Common myeloid progenitor, CD34-positive (primary cell): ENCODE data around the gene ATP2B2.

Experiments
- CTCF ChIA-PET: fragments of 350-600 bp; sonication (Branson Sonifier 250); formaldehyde crosslinking; loops from one replicate; lab custom pipeline; 2021; ENCODE audit warnings: antibody characterized with exemption; lab: Charles Lee
- POLR2A ChIA-PET: fragments of 350-600 bp; sonication (Branson Sonifier 250); formaldehyde crosslinking; loops from one replicate; lab custom pipeline; 2021; ENCODE audit warnings: antibody characterized with exemption; lab: Charles Lee
- DNase-seq, 3 donors: peaks; one replicate each; pipeline versions ENCODE4 v3.0.0 to v3.0.0-alpha.2; 2013
- H3K27ac ChIP-seq, 2 experiments: 1 replicate in 1 of 2; 2 replicates in 1 of 2; pipeline ENCODE4 v1.7.0; 2013; ENCODE audit warnings: inconsistent platforms in 2 of 2, low read length in 2 of 2, mild to moderate bottlenecking in 2 of 2, low read depth in 1 of 2, moderate library complexity in 1 of 2; ENCODE audit not compliant: severe bottlenecking in 2 of 2, insufficient read depth in 1 of 2, poor library complexity in 1 of 2
- H3K27me3 ChIP-seq, 5 experiments: replicated peaks in 2 of 5; 1 replicate in 3 of 5; 2 replicates in 2 of 5; pipeline versions ENCODE4 v1.6.1 to v1.7.0; 2013; ENCODE audit warnings: low read length in 4 of 5, mild to moderate bottlenecking in 2 of 5, moderate library complexity in 2 of 5, inconsistent platforms in 1 of 5; ENCODE audit not compliant: insufficient read depth in 5 of 5, control insufficient read depth in 4 of 5
- H3K36me3 ChIP-seq, 4 experiments: 1 replicate in 2 of 4; 2 replicates in 2 of 4; pipeline versions ENCODE4 v1.6.1 to v1.7.0; 2013; ENCODE audit warnings: low read length in 3 of 4, control low read depth in 1 of 4, mild to moderate bottlenecking in 1 of 4; ENCODE audit not compliant: control insufficient read depth in 4 of 4, insufficient read depth in 4 of 4
- H3K4me1 ChIP-seq, 4 experiments: 1 replicate in 3 of 4; 2 replicates in 1 of 4; pipeline versions ENCODE4 v1.6.1 to v1.7.1; 2013; ENCODE audit warnings: low read length in 3 of 4, mild to moderate bottlenecking in 3 of 4, control low read depth in 1 of 4, inconsistent platforms in 1 of 4, moderate library complexity in 1 of 4; ENCODE audit not compliant: control insufficient read depth in 4 of 4, insufficient read depth in 4 of 4; ENCODE audit errors: control extremely low read depth in 1 of 4
- H3K4me3 ChIP-seq, 7 experiments: 1 replicate in 4 of 7; 2 replicates in 3 of 7; pipeline versions ENCODE4 v1.5.1 to v1.7.0; 2013; ENCODE audit warnings: mild to moderate bottlenecking in 7 of 7, low read length in 6 of 7, moderate library complexity in 6 of 7, inconsistent platforms in 2 of 7, low read depth in 2 of 7, control low read depth in 1 of 7; ENCODE audit not compliant: insufficient read depth in 4 of 7, control insufficient read depth in 1 of 7; ENCODE audit errors: extremely low read depth in 1 of 7
- H3K9me3 ChIP-seq, 5 experiments: 1 replicate in 4 of 5; 2 replicates in 1 of 5; pipeline versions ENCODE4 v1.6.1 to v1.7.1; 2013; ENCODE audit warnings: low read length in 4 of 5, mild to moderate bottlenecking in 2 of 5, inconsistent platforms in 1 of 5, low read depth in 1 of 5, moderate library complexity in 1 of 5; ENCODE audit not compliant: control insufficient read depth in 4 of 5, insufficient read depth in 2 of 5; ENCODE audit errors: control extremely low read depth in 1 of 5
- WGBS: methylation state at CpG from one replicate; pipeline ENCODE4 v1.1.5; 2013; ENCODE audit not compliant: insufficient coverage; 5-methylcytosine and 5-hydroxymethylcytosine counted together

Gene ATP2B2

GRCh38 chr3:10375296-10376053 is 129.9 kb downstream of the ATP2B2 start:
- Histone ChIP-seq H3K36me3 (no peaks in the 10 kb centered on the region), H3K27me3 (no peaks in the 10 kb centered on the region), H3K4me1 (peaks cover 0 to 6% (median 3%) of the 10 kb centered on the region in 4 experiments), H3K27ac (no peak overlapping the region), H3K4me3 (no peak overlapping the region), H3K9me3 (no peaks in the 10 kb centered on the region)
- DNase-seq = no peak
- WGBS = 96% methylated on average over 13 of the region's 23 CpGs
- CTCF ChIA-PET = interaction anchor here (0.6 kb wide), 1 partner anchor 10 kb away, joined by 3 read pairs; no protein-coding TSS in a partner anchor
- POLR2A ChIA-PET = interaction anchor here (0.6 kb wide), 1 partner anchor 439 kb away, joined by 4 read pairs; no protein-coding TSS in a partner anchor

- Histone ChIP-seq H3K36me3 (no peaks in the 10 kb centered on the region), H3K27ac (no peak overlapping the region), H3K27me3 (no peaks in the 10 kb centered on the region), H3K4me1 (peaks cover 0 to 10% (median 6%) of the 10 kb centered on the region in 4 experiments), H3K9me3 (no peaks in the 10 kb centered on the region), H3K4me3 (no peak overlapping the region)
- ChIA-PET POLR2A (no interaction called here), CTCF (interaction anchor here (1.0 kb wide), 1 partner anchor 17 kb away, joined by 3 read pairs; no protein-coding TSS in a partner anchor)
- DNase-seq = no peak
- 86% methylated on average over 7 of the region's 11 CpGs for WGBS
These were observed 131.1 kb downstream of the ATP2B2 start for GRCh38 chr3:10374311-10374710.

GRCh38 chr3:10373686-10374261 is 131.6 kb downstream of the ATP2B2 start:
- CTCF ChIA-PET = interaction anchor here (1.0 to 1.2 kb wide), 2 partner anchors 8 to 14 kb away, joined by 3 read pairs; no protein-coding TSS in a partner anchor

GRCh38 chr3:10371789-10372188 is 133.6 kb downstream of the ATP2B2 start:
- H3K27ac ChIP-seq = no peak overlapping the region
- 84% methylated on average over 8 of the region's 10 CpGs for WGBS
- no peaks in the 10 kb centered on the region for H3K27me3 ChIP-seq
- no peaks in the 10 kb centered on the region for H3K9me3 ChIP-seq
- ChIA-PET CTCF (no interaction called here), POLR2A (no interaction called here)
- DNase-seq = no peak
- no peaks in the 10 kb centered on the region for H3K36me3 ChIP-seq
- H3K4me1 ChIP-seq = peaks cover 0 to 10% (median 6%) of the 10 kb centered on the region in 4 experiments
- no peak overlapping the region for H3K4me3 ChIP-seq

More at GRCh38 chr3:10373686-10374261, 131.6 kb downstream of the ATP2B2 start:
- H3K9me3 ChIP-seq = no peaks in the 10 kb centered on the region
- no peak for DNase-seq
- POLR2A ChIA-PET = no interaction called here
- no peak overlapping the region for H3K4me3 ChIP-seq
- H3K4me1 ChIP-seq = peaks cover 0 to 10% (median 6%) of the 10 kb centered on the region in 4 experiments
- WGBS = 94% methylated on average over 11 of the region's 11 CpGs
- no peaks in the 10 kb centered on the region for H3K27me3 ChIP-seq
- H3K36me3 ChIP-seq = no peaks in the 10 kb centered on the region
- no peak overlapping the region for H3K27ac ChIP-seq

GRCh38 chr3:10371167-10371566 is 134.2 kb downstream of the ATP2B2 start:
- H3K4me3 ChIP-seq = no peak overlapping the region
- ChIA-PET CTCF (interaction anchor here (1.1 kb wide), 1 partner anchor 24 kb away, joined by 3 read pairs; no protein-coding TSS in a partner anchor), POLR2A (no interaction called here)
- H3K27me3 ChIP-seq = no peaks in the 10 kb centered on the region
- no peaks in the 10 kb centered on the region for H3K9me3 ChIP-seq
- WGBS = 96% methylated on average over 3 of the region's 3 CpGs
- DNase-seq = no peak
- peaks cover 0 to 10% (median 6%) of the 10 kb centered on the region in 4 experiments for H3K4me1 ChIP-seq
- H3K36me3 ChIP-seq = no peaks in the 10 kb centered on the region
- H3K27ac ChIP-seq = no peak overlapping the region

- no peaks in the 10 kb centered on the region for H3K9me3 ChIP-seq
- peaks cover 0 to 10% (median 6%) of the 10 kb centered on the region in 4 experiments for H3K4me1 ChIP-seq
- POLR2A ChIA-PET = no interaction called here
- CTCF ChIA-PET = interaction anchor here (0.9 to 1.1 kb wide), 2 partner anchors 9 to 24 kb away, joined by 3 read pairs; no protein-coding TSS in a partner anchor
- WGBS = 5% methylated on average over 6 of the region's 10 CpGs
- no peaks in the 10 kb centered on the region for H3K36me3 ChIP-seq
- DNase-seq = peak; percentile 61 to 90 (median 87)
- no peaks in the 10 kb centered on the region for H3K27me3 ChIP-seq
- H3K4me3 ChIP-seq = no peak overlapping the region
- H3K27ac ChIP-seq = no peak overlapping the region
These were observed 135.0 kb downstream of the ATP2B2 start for GRCh38 chr3:10370429-10370828.

GRCh38 chr3:10368512-10368911 is 136.9 kb downstream of the ATP2B2 start:
- no peak for DNase-seq
- Histone ChIP-seq H3K4me1 (peaks cover 0 to 10% (median 6%) of the 10 kb centered on the region in 4 experiments), H3K4me3 (no peak overlapping the region), H3K9me3 (peaks cover 0 to under 1% (median 0%) of the 10 kb centered on the region in 5 experiments), H3K36me3 (no peaks in the 10 kb centered on the region), H3K27me3 (no peaks in the 10 kb centered on the region), H3K27ac (no peak overlapping the region)
- CTCF ChIA-PET = no interaction called here
- POLR2A ChIA-PET = no interaction called here
- WGBS = 100% methylated on average over 2 of the region's 2 CpGs
